Inflammatory macrophage (primary cell): ENCODE data around the gene SNN.
A peak's percentile ranks its signal among the peaks of the same experiment; 100 is the strongest.

Experiments used
- DNase-seq, 2 donors: peaks; one replicate each; pipeline ENCODE4 v3.0.0-alpha.2; 2020 to 2022
- total RNA-seq, 18 experiments: gene quantifications; one replicate each; lab custom pipeline; 2026; ENCODE audit warnings: mixed read lengths in 6 of 18, inconsistent platforms in 2 of 18; lab: John Stamatoyannopoulos, UW

The SNN gene
- 91.6 to 573 (median 166) reads per million in 18 experiments for total RNA-seq

DNA sequence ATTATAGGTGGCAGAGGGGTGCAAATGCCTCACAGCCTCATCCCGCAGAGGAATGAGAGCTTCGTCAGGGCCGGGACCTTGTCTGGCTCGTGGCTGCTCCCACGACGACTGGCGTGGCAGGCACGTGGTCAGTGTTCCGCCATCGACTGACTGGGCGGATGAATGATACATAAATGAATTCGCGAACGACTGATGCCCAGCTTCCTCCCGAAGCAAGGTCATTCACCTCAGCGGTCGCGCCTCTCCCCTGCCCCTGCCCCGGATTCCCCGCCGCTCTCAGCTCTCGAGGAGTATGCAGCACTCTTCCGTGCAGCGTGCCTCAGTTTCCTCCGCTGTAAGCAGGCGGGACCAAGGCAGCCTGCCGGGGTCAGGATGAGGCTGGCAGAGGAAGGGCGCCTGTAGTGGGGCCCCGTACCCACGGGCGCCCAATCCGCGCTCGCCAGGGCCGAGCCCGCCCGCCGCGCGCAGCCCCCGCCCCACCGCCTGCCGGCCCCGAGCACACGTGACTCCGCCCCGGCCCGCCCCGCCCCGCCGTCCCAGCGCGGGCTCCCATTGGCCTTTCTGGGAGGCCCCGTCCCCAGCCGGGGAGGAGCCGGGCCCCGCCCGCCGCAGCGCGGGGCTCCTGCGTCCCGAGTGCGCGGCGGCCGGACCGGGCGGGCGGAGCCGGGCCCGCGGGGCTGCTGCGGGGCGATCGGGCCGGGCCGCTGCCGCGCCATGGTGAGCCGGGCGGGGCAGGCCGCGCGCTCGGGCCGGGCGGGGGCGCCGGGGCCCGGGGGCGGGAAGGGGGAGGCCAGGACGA lies at the start of gene SNN:
Gene SNN, plus strand, starts transcription at position 632 of the 799 bp plus-strand sequence. CDS start 7,605 bp downstream, outside the sequence.
- DNase-seq = peak; percentile 88 to 93

DNA sequence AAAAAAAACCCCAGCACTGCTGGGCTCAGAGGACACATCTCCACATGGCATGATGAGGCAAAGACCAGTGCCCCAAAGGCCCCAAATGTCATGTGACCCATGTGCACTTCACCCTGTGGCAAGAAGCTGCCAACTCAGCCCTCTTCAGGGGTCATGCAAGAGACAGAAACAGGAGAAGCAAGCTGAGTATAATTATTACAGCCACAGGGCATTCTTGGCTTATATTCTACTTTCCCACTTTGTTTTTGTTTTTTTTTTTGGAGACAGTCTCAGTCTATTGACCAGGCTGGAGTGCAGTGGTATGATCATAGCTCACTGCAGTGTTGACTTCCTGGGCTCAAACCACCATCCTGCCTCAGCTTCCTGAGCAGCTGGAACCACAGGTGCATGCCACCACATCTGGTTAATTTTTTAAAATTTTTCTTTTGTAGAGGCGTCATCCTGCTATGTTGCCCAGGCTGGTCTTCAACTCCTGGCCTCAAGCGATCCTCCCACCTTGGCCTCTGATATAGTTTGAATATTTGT lies 48.9 kb upstream of the SNN start:
- DNase-seq = peak; percentile 90

DNA sequence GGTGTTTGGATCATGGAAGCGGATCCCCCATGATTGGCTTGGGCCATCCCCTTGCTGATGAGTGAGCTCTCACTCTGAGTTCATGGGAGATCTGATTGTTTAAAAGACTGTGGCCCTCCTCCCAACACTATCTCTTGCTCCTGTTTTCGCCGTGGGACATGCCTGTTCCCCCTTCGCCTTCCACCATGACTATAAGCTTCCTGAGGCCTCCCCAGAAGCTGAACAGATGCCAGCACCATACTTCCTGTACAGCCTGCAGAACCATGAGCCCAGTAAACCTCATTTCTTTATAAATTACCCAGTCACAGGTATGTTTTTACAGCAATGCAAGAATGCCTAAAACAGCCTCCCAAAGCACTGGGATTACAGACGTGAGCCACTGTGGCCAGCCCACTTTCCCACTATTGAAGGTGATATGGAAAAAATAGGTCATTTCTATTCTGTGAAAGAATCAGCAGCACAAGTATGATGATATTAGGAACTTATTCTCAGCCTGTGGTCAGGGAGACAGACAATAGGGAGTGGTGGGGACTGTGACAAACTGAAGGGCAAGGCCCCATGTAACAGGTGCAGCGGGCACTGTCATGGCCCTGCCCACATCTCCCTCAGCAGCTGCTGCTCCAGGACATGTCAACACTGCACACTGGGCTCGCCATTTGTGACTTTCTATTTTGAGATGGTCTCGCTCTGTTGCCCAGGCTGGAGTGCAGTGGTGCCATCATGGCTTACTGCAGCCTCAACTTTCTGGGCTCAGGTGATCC lies 47.8 kb upstream of the SNN start:
- no peak for DNase-seq

DNA sequence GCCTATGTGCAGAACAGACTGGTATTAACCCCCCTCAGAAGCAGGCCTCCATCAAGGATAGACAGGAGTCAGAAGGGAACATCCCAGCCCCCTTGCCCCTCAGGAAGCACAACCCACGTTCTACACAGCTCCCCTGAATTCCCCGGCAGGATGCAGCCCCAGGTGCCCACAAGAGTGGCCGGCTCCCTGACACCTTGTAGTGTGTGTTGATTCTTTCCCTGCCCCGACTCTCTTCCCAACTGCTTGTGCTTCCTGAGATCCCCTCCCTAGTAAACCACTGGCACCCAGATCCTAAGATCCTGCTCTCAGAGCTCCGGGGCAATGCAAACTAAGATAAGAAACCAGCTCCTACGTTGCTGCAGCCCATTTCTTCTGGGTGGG lies 46.7 kb upstream of the SNN start:
- no peak for DNase-seq

DNA sequence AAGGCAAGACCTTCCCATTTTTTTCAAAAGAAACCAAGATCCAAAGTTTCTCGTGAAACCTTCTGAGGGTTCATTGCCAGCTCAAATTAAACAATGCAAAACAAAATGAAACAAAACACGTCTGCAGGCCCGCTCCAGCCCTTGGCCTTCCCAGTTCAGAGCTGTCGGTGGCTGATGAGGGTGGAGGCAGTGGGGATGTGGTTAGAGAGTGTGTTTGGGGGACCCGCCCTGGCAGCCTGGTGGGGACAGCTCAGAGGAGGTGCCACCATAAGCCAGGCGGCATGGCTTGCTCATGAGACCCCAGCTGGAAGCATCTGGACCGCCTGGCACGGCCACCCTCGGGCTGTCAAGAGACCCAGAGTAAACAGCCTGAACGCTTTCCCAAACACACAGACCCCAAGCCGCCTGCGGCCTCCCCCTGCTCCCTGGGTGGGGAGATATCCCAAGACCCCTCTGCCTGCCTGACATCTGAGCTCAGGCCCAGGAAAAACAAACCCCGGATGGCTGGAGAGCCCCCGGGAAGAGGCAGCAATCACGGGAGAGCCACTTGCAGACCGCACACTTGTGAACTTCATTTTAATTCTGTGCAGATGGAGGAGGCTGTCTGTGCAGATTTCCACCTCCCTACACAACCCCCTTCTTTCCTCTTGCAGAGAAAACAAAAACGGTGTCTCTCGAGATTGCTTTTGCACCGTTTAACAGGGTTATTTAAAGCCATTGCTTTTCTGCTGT lies 46.2 kb upstream of the SNN start:
- peak; percentile 37 to 46 for DNase-seq

DNA sequence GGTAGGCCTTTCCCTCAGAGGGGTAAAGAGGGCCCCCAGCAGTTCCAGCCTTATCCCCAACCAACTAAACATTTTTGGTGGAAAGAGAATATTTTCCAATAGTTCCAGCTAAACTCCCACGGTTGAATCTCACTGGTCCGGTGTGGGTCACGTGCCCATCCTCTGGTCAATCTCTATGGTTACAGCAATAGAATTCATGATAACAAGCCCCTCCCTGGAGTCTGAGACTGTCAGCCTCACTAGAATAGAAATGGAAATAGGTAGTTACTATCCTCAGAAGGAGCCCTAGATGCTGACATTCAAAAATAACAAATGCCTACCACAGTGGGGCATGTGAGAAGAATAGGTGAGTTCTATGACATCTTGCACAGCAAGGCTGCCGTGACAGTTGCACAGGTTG lies 44.0 kb upstream of the SNN start:
- DNase-seq = no peak

DNA sequence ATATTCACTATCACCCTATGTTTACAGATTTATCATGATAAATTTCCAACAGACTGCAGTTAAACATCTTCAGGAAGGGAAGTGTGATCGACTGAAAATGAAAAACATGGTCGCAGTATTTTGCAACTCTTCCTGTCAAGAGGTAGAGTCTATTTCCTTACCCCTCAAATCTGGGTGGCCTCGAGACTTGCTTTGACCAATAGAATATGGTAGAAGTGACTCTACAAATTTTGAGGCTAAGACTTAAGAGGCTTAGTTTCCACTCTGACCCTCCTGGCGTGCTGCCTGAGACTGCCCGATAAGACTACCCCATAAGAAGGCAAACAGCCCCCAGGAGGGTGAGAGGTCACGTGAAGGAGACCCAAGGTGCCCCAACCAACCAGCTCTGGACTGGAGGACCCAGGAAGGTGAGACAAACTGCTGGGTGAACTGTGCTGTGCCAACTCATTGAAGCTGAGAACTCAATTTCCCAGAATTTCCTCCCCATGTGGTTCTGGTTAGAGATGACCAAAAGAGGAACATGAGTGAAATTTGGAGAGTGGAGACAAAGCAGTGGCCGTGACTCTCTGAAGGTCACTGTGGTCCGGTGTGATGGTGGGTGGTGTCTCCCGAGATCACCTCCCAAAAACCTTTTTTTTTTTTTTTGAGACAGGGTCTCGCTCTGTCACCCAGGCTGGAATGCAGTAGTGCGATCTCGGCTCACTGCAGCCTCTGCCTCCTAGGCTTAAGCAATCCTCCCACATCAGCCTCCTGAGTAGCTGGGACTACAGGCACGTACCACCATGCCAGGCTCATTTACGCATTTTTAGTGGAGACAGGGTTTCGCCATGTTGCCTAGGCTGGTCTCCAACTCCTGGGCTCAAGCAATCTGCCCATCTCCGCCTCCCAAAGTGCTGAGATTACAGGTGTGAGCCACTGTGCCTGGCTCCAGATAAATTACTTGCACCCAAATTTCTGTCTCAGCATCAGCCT lies 43.3 kb upstream of the SNN start:
- DNase-seq = peak; percentile 78 to 87

DNA sequence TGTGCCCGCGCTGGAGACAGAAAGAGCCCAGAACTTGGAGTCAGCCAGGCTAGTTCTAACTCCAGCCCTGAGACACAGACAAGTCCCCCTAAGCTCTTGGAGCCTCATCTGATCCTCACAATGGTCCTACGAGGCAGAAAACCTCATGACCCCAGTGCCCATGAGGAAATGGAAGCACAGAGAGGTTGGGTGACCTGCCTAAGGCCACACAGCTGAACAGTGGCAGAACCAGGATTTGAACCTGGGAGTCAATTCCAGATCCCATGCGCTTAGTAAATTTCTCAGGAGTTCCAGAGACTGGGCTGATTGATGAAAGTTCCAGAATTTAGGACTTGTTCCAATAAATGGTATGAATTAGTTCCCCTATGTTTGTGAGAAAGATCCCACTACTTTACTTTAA lies 42.5 kb upstream of the SNN start:
- no peak for DNase-seq

DNA sequence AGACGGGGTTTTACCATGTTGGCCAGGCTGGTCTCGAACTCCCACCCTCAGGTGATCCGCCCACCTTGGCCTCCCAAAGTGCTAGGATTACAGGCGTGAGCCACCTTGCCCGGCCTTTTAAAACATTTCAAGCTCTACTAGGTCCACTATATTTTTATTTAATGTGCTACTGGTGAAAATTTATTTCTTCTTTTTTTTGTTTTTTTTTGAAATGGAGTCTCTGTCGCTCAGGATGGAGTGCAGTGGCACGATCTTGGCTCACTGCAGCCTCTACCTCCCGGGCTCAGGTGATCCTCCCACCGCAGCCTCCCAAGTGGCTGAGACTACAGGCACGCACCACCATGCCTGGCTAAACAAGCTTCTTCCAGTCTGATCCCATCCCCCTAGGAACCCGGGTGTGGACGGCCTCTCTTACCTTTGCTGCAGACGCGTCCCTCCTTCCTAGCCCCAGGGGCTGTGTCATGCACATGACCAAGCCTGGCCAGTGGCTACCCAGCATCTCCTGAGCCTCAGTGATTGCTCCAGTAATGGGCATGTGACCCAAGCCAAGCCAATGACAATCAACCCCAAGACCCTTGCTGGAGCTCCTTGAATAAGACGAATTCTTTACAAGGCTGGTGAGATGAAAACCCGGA lies 41.5 kb upstream of the SNN start:
- no peak for DNase-seq

DNA sequence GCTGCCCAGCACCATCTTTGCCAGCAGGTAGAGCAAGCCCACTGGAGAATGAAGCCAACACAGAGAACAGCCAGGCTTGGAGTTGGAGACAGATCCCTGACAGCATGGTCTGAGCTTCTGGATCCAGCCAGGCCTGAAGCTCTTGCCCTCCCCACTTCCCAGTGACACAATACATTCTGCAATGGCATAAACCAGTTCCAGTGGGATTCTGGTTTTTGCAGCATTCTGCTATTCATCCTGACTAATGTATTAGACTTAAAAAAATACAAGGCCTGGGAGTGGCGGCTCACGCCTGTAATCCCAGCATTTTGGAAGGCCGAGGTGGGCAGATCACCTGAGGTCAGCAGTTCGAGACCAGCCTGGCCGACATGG lies 41.0 kb upstream of the SNN start:
- no peak for DNase-seq

DNA sequence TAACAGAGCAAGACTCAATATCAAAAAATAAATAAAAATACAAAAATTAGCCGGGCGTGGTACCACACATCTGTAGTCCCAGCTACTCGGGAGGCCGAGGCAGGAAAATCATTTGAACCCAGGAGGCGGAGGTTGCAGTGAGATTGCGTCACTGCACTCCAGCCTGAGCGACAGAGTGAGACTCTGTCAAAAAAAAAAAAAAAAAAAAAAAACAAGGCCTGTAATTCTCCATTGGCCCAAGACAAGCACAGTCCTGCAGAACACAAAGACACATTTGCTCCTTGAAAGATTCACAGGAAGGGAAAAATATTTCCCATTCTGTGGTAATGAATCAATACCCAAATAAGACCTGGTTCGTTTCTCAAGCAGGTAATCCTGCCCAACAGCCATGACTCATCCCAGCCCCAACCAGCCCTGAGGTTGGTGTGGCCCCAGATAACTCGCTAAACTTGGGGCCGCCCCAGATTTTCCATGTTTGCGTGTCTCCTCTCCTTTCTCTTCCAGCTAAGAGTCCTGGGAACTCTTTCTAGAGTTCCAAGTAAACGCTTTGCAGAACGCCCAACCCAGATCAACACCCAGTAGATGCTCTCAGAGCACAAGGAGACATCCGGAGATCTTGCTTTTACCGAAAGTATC lies 40.3 kb upstream of the SNN start:
- no peak for DNase-seq

DNA sequence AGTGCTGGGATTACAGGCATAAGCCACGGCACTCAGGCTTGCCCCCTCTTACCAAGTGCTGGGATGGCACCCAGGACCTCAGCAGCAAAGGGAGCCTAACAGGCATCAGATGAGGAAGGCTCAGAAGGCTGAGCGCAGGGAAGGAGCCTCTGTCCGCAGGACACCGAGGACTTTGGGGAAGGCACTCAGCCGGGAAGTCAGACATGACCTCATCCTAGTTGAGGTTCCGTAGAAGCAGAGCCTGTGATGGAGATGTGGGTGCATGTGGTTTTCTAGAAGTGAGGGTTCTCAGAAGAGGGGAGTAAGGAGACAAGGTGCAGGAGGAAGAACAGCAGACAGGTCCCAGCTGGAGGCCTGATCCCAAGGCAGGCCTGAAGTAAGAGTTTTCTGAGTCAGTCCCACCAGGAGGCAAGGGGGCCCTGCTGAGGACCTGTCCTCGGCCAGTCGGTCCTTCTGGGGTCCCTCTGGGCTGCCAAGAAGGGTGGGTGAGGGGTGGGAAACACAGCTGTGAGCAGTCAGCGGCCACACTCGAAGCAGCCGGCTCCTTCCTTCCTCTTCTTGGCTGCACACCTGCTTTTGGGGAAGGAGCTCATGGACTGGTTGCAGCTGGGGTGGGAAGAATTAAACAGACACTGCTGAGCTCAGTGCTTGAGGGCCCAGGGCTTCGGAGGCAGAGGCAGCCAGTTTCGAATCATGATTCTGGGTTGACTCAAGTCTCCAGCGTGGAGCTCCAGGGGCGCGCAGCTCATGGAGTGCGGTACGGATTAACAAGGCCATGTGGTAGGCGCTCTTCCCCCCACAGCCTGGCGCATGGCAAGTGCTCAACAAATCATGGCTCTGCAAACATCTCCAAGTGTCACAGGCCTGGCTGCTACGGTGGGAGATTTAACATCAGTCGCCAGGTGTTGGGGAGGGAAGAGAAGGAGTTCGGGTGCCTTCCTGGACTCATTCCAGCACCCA lies 38.9 kb upstream of the SNN start:
- DNase-seq = peak; percentile 78 to 89

DNA sequence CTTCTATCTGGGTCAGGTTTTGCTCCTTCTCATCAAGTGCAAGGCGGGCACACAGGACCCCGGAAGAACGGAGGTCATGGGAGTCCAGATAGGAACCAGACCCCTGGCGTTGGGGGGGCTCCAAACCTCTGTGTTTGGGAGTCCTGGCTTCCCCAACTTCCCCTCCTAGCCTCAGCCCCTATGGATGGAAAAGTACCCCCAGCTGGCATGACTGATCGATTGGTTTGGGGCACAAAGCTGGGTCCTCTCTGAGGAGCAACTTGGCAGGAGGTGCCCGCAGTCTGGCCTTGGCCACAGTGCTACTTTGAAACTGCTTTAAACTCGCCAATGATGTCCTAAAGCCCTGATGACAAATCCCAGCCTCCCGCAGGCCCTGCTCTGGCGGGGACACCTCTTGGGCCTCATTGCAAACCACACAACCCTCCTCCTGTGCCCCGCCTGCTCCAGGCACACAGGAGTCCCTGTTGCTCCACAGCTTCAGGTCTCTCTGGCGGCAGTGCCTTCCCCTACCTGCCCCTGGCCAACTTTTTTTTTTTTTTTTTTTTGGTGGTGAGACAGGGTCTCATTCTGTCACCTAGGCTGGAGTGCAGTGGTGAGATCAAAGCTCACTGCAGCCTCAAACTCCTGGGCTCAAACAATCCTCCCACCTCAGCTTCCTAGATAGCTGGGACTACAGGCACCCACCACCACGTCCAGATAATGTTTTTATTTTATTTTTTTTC lies 38.0 kb upstream of the SNN start:
- no peak for DNase-seq

DNA sequence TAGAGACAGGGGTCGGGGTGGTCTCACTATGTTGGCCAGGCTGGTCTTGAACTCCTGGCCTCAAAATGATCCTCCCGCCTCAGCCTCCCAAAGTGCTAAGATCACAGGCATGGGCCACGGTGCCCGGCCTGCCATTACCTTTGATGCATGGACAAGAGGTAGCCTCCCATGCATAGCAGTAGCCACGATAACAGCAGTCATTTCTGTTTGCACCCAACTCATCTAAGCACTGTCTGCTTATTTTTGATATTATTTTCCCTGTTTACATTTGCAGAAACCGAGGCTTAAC lies 37.5 kb upstream of the SNN start:
- no peak for DNase-seq

DNA sequence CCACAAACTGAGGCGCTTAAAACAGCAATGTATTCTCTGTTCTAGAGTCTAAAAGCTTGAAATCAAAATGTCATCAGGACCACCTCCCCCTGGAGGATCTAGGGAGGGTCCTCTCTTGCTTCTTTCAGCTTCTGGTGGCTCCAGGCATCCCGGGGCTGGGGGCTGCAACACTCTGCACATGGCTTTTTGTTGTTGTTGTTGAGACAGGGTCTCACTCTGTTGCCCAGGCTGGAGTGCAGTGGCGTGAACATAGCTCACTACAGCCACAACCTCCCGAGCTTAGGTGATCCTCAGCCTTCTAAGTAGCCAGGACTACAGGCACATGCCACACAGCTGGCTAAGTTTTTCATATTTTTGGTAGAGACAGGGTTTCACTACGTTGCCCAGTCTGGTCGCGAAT lies 37.0 kb upstream of the SNN start:
- no peak for DNase-seq

DNA sequence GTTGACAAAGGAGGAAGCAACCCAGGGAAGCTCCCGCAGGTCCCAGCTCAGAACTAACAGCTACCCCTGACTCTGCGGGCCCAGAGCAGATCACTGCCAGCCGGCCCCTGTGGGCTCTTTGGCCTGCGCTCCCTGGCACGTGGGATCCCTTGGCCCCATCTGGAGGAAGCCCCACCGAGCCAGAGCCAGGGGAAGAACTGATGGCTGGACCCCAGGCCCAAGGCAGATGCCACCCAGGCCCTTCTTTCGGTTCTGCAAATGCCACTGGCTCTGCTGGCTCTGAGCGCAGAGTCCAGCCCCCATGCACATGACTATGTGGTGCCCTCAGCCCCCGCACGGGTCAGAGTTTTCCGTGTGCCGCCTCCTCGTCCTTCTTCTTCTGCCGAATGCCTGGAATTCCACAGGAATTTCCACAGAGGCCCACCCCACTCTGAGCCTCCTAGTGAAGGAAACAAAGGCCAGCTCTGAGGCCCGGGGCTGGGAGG lies 35.8 kb upstream of the SNN start:
- peak; percentile 65 to 79 for DNase-seq

DNA sequence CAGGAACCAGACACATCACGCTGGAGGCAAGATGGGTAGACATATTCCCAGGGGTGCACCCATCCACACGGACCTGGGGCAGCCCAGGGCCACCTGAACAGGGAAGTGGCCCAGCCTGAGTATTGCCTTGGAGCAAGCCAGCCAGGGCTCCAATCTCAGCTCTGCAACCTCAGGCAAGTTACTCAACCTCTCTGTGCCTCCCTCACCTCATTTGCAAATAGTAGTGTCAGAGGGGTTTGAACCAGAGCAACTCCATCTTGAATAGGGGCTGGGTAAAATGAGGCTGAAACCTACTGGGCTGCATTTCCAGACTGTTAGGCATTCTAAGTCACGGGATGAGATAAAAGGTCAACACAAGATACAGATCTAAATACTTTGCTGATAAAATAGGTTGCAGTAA lies 35.1 kb upstream of the SNN start:
- no peak for DNase-seq

DNA sequence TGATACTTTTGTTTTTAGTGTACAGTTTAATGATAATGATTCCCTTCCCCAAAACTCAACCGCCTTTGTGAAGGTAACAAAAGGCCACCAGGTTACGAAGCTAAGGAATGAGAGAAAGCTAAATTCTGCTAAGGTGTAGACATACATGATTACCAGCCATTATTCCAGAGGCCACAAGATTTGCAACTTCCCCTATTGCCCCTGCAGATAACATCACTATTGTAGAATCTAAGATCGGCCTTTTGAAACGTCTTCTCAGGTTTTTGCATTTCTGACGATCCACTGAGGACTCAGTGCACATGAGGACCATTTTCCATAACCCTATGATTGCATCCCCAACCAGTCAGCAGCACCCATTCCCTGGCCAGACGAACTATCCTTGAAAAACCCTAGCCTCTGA lies 33.9 kb upstream of the SNN start:
- peak; percentile 43 to 45 for DNase-seq

DNA sequence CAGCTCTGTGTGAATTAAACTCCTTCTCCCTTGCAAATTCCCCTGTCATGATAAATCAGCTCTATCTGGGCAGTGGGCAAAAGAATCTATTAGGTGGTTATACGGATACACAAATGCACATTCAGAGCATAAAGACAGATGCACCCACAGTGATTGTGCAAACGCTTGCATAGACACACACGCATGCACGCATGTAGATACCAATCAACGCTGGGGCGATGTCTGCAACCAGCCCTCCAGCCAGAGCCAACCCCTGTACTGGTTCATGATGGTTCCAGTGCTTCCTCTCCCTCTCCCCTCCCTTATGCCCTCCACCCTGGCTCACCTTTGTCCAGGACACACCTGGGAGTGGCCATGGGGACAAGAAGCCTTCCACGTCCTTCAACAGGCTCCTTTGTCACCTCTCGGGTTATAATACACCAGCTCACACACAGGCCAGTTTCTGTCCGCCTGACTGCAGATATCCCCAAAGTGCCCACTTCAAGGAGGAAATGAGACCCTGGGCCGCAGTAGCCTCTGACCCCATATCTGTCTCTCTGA lies 33.1 kb upstream of the SNN start:
- DNase-seq = no peak
